A549 (cell line): ENCODE measurements around the gene EXOSC3. TPM values are rescaled to one million over a fixed set of nuclear protein-coding genes. Genes with fewer than 3 reads are reported as not detected.
"Not testable (repeated sequence)": the region's sequence is repeated elsewhere in the genome, so short reads cannot be mapped to it uniquely, and the experiment has no call there.

ENCODE experiments used
- ATAC-seq, 2 experiments: fragments of 200-7000 bp in 1 of 2; fragments of >200 bp in 1 of 2; cut with Nextera tagmentation in 1 of 2; cut with Tn5 transposase in 1 of 2; 3 replicates each; pipeline versions ENCODE4 v1.8.0 to v1.9.1; 2018 to 2020; ENCODE audit warnings: mild to moderate bottlenecking in 1 of 2, moderate library complexity in 1 of 2
- CTCF ChIA-PET: fragments of 300-600 bp; sonication (Branson Sonifier 250); formaldehyde crosslinking; extraction: SDS; loops from one replicate; lab custom pipeline; 2021; ENCODE audit warnings: antibody characterized with exemption, inconsistent platforms; lab: Yijun Ruan, JAX
- POLR2A ChIA-PET: fragments of 350-600 bp; formaldehyde crosslinking; extraction: SDS; loops from one replicate; lab custom pipeline; 2021; ENCODE audit warnings: antibody characterized with exemption, inconsistent platforms; lab: Yijun Ruan, JAX
- DNase-seq, 2 experiments: peaks; one replicate each; pipeline versions ENCODE4 v3.0.0 to v3.0.0-alpha.2; 2011 to 2016; ENCODE audit warnings: low read depth in 1 of 2, low spot score in 1 of 2
- FAIRE-seq: peaks from 2 replicates; lab custom pipeline; 2011; peaks lifted over from hg19 to GRCh38; lab: Jason Lieb, UNC
- H3K27ac ChIP-seq, 2 experiments: fragments of >200 bp; sonication (Bioruptor Twin); formaldehyde crosslinking; 3 replicates each; pipeline ENCODE4 v1.5.1; 2016 to 2017
- H3K4me1 ChIP-seq: fragments of >200 bp; sonication (Bioruptor Twin); formaldehyde crosslinking; 3 replicates; pipeline ENCODE4 v1.6.1; 2016
- H3K4me2 ChIP-seq: fragments of >200 bp; sonication (Bioruptor Twin); formaldehyde crosslinking; 3 replicates; pipeline ENCODE4 v1.6.1; 2016
- H3K4me3 ChIP-seq: fragments of >200 bp; sonication (Bioruptor Twin); formaldehyde crosslinking; 3 replicates; pipeline ENCODE4 v1.5.1; 2016
- H3K9me3 ChIP-seq: fragments of >200 bp; sonication (Bioruptor Twin); formaldehyde crosslinking; 3 replicates; pipeline ENCODE4 v1.6.1; 2016
- CTCF ChIP-seq: fragments of >200 bp; sonication (Bioruptor Twin); formaldehyde crosslinking; IDR thresholded peaks from 3 replicates; pipeline ENCODE4 v1.5.1; 2016
- EHF ChIP-seq: fragments of 250-450 bp; sonication (Bioruptor Pico); IDR thresholded peaks from 2 replicates; pipeline ENCODE4 v1.5.0; 2020; ENCODE audit warnings: mild to moderate bottlenecking
- FOSB ChIP-seq: fragments of 250-450 bp; sonication (Bioruptor Pico); IDR thresholded peaks from 2 replicates; pipeline ENCODE4 v1.5.0; 2020; ENCODE audit warnings: mild to moderate bottlenecking, moderate library complexity
- FOSL2 ChIP-seq, 2 experiments: fragments of 450-650 bp in 1 of 2; fragments of >200 bp in 1 of 2; sonication (Bioruptor Twin) in 1 of 2; formaldehyde crosslinking; IDR thresholded peaks; 2 replicates each; pipeline versions ENCODE4 v1.5.0 to v1.6.1; 2016 to 2020; ENCODE audit warnings: mild to moderate bottlenecking in 1 of 2, moderate library complexity in 1 of 2
- FOXS1 ChIP-seq: fragments of 250-450 bp; sonication (Bioruptor Pico); IDR thresholded peaks from 2 replicates; pipeline ENCODE4 v1.5.0; 2020; ENCODE audit warnings: mild to moderate bottlenecking, moderate library complexity
- HDAC2 ChIP-seq: fragments of 200-600 bp; sonication (generic); IDR thresholded peaks from 2 replicates; pipeline ENCODE4 v1.6.1; 2016
- NFE2L2 ChIP-seq: fragments of 150-350 bp; conservative IDR thresholded peaks from 2 replicates; pipeline ENCODE4 v1.6.1; 2014; ENCODE audit warnings: low read length
- POLR2AphosphoS2 ChIP-seq: conservative IDR thresholded peaks from 2 replicates; pipeline ENCODE4 v1.6.1; 2012; ENCODE audit warnings: low read length, improper control_type of control experiment, inconsistent platforms
- RARB ChIP-seq: fragments of 250-450 bp; sonication (Bioruptor Pico); IDR thresholded peaks from 2 replicates; pipeline ENCODE4 v1.8.0; 2021; ENCODE audit warnings: mild to moderate bottlenecking, moderate library complexity
- RFX5 ChIP-seq: fragments of 450-650 bp; IDR thresholded peaks from 2 replicates; pipeline ENCODE4 v1.7.1; 2014; ENCODE audit warnings: antibody characterized with exemption, mild to moderate bottlenecking, moderate library complexity
- TFCP2L1 ChIP-seq: fragments of 250-450 bp; sonication (Bioruptor Pico); IDR thresholded peaks from 2 replicates; pipeline ENCODE4 v1.5.0; 2021; ENCODE audit warnings: mild to moderate bottlenecking
- TP53 ChIP-seq: fragments of 250-450 bp; sonication (Bioruptor Pico); IDR thresholded peaks from 2 replicates; pipeline ENCODE4 v1.5.0; 2021; ENCODE audit warnings: mild to moderate bottlenecking, moderate library complexity
- ZNF302 ChIP-seq: fragments of 250-450 bp; sonication (Bioruptor Pico); IDR thresholded peaks from 2 replicates; pipeline ENCODE4 v1.9.0; 2021; ENCODE audit warnings: inconsistent platforms, mild to moderate bottlenecking, moderate library complexity
- WGBS: methylation state at CpG from one replicate; pipeline ENCODE4 v1.1.6; 2017; ENCODE audit errors: missing lambda C conversion rate; 5-methylcytosine and 5-hydroxymethylcytosine counted together
- polyA plus RNA-seq, 4 experiments: library from polyadenylated mRNA; depleted of rRNA in 3 of 4; stranded (reverse); fragments of >200 nt; fragmentation: RNase III in 1 of 4; extraction: RNeasy Plus Mini Kit Qiagen cat#74134 plus additional on column Dnase treatment in 1 of 4; gene quantifications; 2 replicates in 3 of 4; 3 replicates in 1 of 4; pipeline ENCODE4 v1.2.3, GENCODE V29; 2011 to 2017
- TF ChIP-seq, protein P1 (sequence below): fragments of 250-450 bp; sonication (Bioruptor Pico); IDR thresholded peaks from 2 replicates; pipeline ENCODE4 v1.5.0; 2021; ENCODE audit warnings: mild to moderate bottlenecking, moderate library complexity, borderline replicate concordance
- TF ChIP-seq, protein P2 (sequence below): fragments of 150-350 bp; IDR thresholded peaks from 2 replicates; pipeline ENCODE4 v1.6.1; 2014; ENCODE audit warnings: low read depth, mild to moderate bottlenecking, low read length
- TF ChIP-seq, protein P3 (sequence below): fragments of >200 bp; sonication (Bioruptor Twin); formaldehyde crosslinking; IDR thresholded peaks from 3 replicates; pipeline ENCODE4 v1.6.1; 2016

EXOSC3 gene
- polyA plus RNA-seq, 2 of the 4 experiments (the other 2 are of a cell fraction): 63.2 to 72.4 TPM

GRCh38 chr9:37827483-37828165, 42.8 kb upstream of the EXOSC3 start:
- no peak overlapping the region for H3K4me2 ChIP-seq
- 86% methylated on average over 4 of the region's 4 CpGs for WGBS
- H3K27ac ChIP-seq: no peak overlapping the region
- H3K4me3 ChIP-seq: no peak overlapping the region
- FAIRE-seq (no peak), ATAC-seq (no peak), DNase-seq (no peak)
- H3K9me3 ChIP-seq: no peaks in the 10 kb centered on the region
- ChIA-PET CTCF (interaction anchor here (0.7 kb wide), 1 partner anchor 143 kb away, joined by 3 read pairs; no protein-coding TSS in a partner anchor), POLR2A (no interaction called here)
- no peaks in the 10 kb centered on the region for H3K4me1 ChIP-seq
- no peak for TF ChIP-seq POLR2AphosphoS2
- no peak for TF ChIP-seq FOSB (CRISPR knock-in tag)
- no peak for TF ChIP-seq TP53 (CRISPR knock-in tag)
- TF ChIP-seq TFCP2L1 (CRISPR knock-in tag): no peak
- TF ChIP-seq RARB (CRISPR knock-in tag): no peak
- TF ChIP-seq, protein P1, sequence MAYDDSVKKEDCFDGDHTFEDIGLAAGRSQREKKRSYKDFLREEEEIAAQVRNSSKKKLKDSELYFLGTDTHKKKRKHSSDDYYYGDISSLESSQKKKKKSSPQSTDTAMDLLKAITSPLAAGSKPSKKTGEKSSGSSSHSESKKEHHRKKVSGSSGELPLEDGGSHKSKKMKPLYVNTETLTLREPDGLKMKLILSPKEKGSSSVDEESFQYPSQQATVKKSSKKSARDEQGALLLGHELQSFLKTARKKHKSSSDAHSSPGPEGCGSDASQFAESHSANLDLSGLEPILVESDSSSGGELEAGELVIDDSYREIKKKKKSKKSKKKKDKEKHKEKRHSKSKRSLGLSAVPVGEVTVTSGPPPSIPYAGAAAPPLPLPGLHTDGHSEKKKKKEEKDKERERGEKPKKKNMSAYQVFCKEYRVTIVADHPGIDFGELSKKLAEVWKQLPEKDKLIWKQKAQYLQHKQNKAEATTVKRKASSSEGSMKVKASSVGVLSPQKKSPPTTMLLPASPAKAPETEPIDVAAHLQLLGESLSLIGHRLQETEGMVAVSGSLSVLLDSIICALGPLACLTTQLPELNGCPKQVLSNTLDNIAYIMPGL (CRISPR knock-in tag): no peak
- TF ChIP-seq, protein P2, sequence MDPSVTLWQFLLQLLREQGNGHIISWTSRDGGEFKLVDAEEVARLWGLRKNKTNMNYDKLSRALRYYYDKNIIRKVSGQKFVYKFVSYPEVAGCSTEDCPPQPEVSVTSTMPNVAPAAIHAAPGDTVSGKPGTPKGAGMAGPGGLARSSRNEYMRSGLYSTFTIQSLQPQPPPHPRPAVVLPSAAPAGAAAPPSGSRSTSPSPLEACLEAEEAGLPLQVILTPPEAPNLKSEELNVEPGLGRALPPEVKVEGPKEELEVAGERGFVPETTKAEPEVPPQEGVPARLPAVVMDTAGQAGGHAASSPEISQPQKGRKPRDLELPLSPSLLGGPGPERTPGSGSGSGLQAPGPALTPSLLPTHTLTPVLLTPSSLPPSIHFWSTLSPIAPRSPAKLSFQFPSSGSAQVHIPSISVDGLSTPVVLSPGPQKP: no peak
- TF ChIP-seq, protein P3, sequence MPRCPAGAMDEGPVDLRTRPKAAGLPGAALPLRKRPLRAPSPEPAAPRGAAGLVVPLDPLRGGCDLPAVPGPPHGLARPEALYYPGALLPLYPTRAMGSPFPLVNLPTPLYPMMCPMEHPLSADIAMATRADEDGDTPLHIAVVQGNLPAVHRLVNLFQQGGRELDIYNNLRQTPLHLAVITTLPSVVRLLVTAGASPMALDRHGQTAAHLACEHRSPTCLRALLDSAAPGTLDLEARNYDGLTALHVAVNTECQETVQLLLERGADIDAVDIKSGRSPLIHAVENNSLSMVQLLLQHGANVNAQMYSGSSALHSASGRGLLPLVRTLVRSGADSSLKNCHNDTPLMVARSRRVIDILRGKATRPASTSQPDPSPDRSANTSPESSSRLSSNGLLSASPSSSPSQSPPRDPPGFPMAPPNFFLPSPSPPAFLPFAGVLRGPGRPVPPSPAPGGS: no peak
- TF ChIP-seq FOXS1 (CRISPR knock-in tag): no peak
- TF ChIP-seq RFX5: no peak
- TF ChIP-seq HDAC2: no peak
- no peak for TF ChIP-seq NFE2L2
- TF ChIP-seq FOSL2 (IDR thresholded peaks at IDR 0.05): no peak
- no peak for TF ChIP-seq FOSL2 (CRISPR knock-in tag; IDR thresholded peaks at IDR 0.05)

DNA sequence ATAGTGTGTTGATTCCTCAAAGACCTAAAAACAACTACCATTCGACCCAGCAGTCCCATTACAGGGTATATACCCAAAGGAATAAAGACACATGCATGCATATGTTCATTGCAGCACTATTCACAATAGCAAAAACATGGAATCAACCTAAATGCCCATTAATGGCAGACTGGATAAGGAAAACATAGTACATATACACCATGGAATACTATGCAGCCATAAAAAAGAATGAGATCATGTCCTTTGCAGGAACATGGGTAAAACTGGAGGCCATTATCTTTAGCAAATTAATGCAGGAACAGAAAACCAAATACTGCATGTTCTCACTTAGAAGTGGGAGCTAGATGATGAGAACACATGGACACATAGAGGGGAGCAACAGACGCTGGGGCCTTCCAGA, 40.3 kb upstream of the EXOSC3 start:
- POLR2A ChIA-PET, H3K4me1 ChIP-seq, DNase-seq, H3K27ac ChIP-seq, CTCF ChIA-PET, H3K9me3 ChIP-seq, ATAC-seq, H3K4me2 ChIP-seq, FAIRE-seq, H3K4me3 ChIP-seq: not testable (repeated sequence)
- WGBS: 90% methylated on average over 2 of the region's 2 CpGs

GRCh38 chr9:37820142-37820541, 35.3 kb upstream of the EXOSC3 start:
- Histone ChIP-seq H3K27ac (no peak overlapping the region), H3K9me3 (no peaks in the 10 kb centered on the region), H3K4me3 (no peak overlapping the region), H3K4me1 (no peaks in the 10 kb centered on the region), H3K4me2 (no peak overlapping the region)
- ATAC-seq (no peak), DNase-seq (no peak), FAIRE-seq (no peak)
- TF ChIP-seq FOSB (CRISPR knock-in tag) (no peak), EHF (no peak), RARB (CRISPR knock-in tag) (no peak), ZNF302 (CRISPR knock-in tag) (no peak), CTCF (no peak), TFCP2L1 (CRISPR knock-in tag) (no peak)
- ChIA-PET POLR2A (no interaction called here), CTCF (interaction anchor here (0.6 to 1.2 kb wide), 2 partner anchors 13 to 25 kb away, joined by 3 read pairs; no protein-coding TSS in a partner anchor)
- WGBS: 87% methylated on average over 5 of the region's 5 CpGs
